B cell (primary cell): Measurements from ENCODE around the gene EVC. TPM values are rescaled to one million over a fixed set of nuclear protein-coding genes. Genes with fewer than 3 reads are reported as not detected.

Source experiments
- ATAC-seq: fragments of 200-7000 bp; cut with Tn5 transposase; one replicate; pipeline ENCODE4 v1.10.0; 2021; ENCODE audit warnings: low read depth, mild to moderate bottlenecking, moderate number of reproducible peaks, moderate library complexity
- CTCF ChIA-PET: fragments of 350-600 bp; sonication (Branson Sonifier 250); formaldehyde crosslinking; loops from one replicate; lab custom pipeline; 2021; ENCODE audit warnings: antibody characterized with exemption, inconsistent platforms; lab: Charles Lee
- POLR2A ChIA-PET: fragments of 350-600 bp; sonication (Branson Sonifier 250); formaldehyde crosslinking; loops from one replicate; lab custom pipeline; 2021; ENCODE audit warnings: antibody characterized with exemption; lab: Charles Lee
- DNase-seq: peaks from one replicate; pipeline ENCODE4 v3.0.0; 2013
- H2AFZ ChIP-seq: 2 replicates; pipeline ENCODE4 v1.6.1; 2012; ENCODE audit warnings: mild to moderate bottlenecking, low read depth, low read length; ENCODE audit not compliant: insufficient read depth, poor library complexity, severe bottlenecking
- H3K27ac ChIP-seq, 2 donors: 1 replicate in 1 of 2; 2 replicates in 1 of 2; pipeline ENCODE4 v1.5.1; 2012 to 2013; ENCODE audit warnings: low read length in 2 of 2, mild to moderate bottlenecking in 2 of 2, moderate library complexity in 1 of 2
- H3K27me3 ChIP-seq, 4 experiments: fragments of 200-600 bp in 1 of 4; sonication (generic) in 1 of 4; replicated peaks in 1 of 4; 1 replicate in 2 of 4; 2 replicates in 2 of 4; pipeline versions ENCODE4 v1.6.1 to v1.7.0; 2013 to 2016; ENCODE audit warnings: low read length in 3 of 4, mild to moderate bottlenecking in 2 of 4, mixed read lengths in 1 of 4, moderate library complexity in 1 of 4; ENCODE audit not compliant: insufficient read depth in 4 of 4, control insufficient read depth in 3 of 4; ENCODE audit errors: control extremely low read depth in 1 of 4
- H3K36me3 ChIP-seq, 2 experiments: replicated peaks in 1 of 2; 1 replicate in 1 of 2; 2 replicates in 1 of 2; pipeline versions ENCODE4 v1.6.1 to v1.7.1; 2013; ENCODE audit warnings: low read length in 1 of 2; ENCODE audit not compliant: insufficient read depth in 2 of 2, control insufficient read depth in 1 of 2; ENCODE audit errors: control extremely low read depth in 1 of 2, extremely low read depth in 1 of 2
- H3K4me1 ChIP-seq, 2 donors: fragments of 200-600 bp in 1 of 2; sonication (generic) in 1 of 2; 1 replicate in 1 of 2; 2 replicates in 1 of 2; pipeline versions ENCODE4 v1.5.1 to v1.6.1; 2013 to 2017; ENCODE audit warnings: low read length in 2 of 2; ENCODE audit not compliant: control insufficient read depth in 2 of 2, insufficient read depth in 2 of 2
- H3K4me2 ChIP-seq: replicated peaks from 2 replicates; pipeline ENCODE3; 2012; ENCODE audit warnings: mild to moderate bottlenecking, low read depth, low read length; ENCODE audit not compliant: poor library complexity, severe bottlenecking
- H3K4me3 ChIP-seq, 5 experiments: fragments of 200-600 bp in 1 of 5; sonication (generic) in 1 of 5; 1 replicate in 3 of 5; 2 replicates in 2 of 5; pipeline versions ENCODE4 v1.5.1 to v1.7.0; 2011 to 2016; ENCODE audit warnings: low read length in 4 of 5, mild to moderate bottlenecking in 4 of 5, low read depth in 2 of 5, control low read depth in 1 of 5, moderate library complexity in 1 of 5; ENCODE audit not compliant: insufficient read depth in 1 of 5; ENCODE audit errors: control extremely low read depth in 1 of 5, extremely low read depth in 1 of 5
- H3K79me2 ChIP-seq: fragments of 200-600 bp; sonication (generic); one replicate; pipeline ENCODE4 v1.6.0; 2016; ENCODE audit warnings: low read length; ENCODE audit not compliant: control insufficient read depth, insufficient read depth
- H3K9ac ChIP-seq: fragments of 200-600 bp; sonication (generic); 2 replicates; pipeline ENCODE4 v1.6.1; 2017; ENCODE audit warnings: mild to moderate bottlenecking, low read length, moderate library complexity
- H3K9me3 ChIP-seq, 3 donors: one replicate each; pipeline versions ENCODE4 v1.6.1 to v1.7.1; 2013; ENCODE audit warnings: low read length in 2 of 3; ENCODE audit not compliant: control insufficient read depth in 2 of 3, insufficient read depth in 1 of 3; ENCODE audit errors: control extremely low read depth in 1 of 3
- H4K20me1 ChIP-seq: 2 replicates; pipeline ENCODE4 v1.6.0; 2012; ENCODE audit warnings: mild to moderate bottlenecking, low read length; ENCODE audit not compliant: insufficient read depth, control insufficient read depth, poor library complexity, severe bottlenecking
- H3K27ac Mint-ChIP-seq: one replicate; pipeline ENCODE4 v1.8.0; 2021; ENCODE audit warnings: mixed read lengths
- H3K27me3 Mint-ChIP-seq: one replicate; pipeline ENCODE4 v1.8.0; 2021; ENCODE audit warnings: mixed read lengths
- H3K4me1 Mint-ChIP-seq: one replicate; pipeline ENCODE4 v1.8.0; 2021; ENCODE audit warnings: mixed read lengths
- H3K4me3 Mint-ChIP-seq: one replicate; pipeline ENCODE4 v1.8.0; 2021; ENCODE audit warnings: mixed read lengths
- H3K9me3 Mint-ChIP-seq: one replicate; pipeline ENCODE4 v1.8.0; 2022; ENCODE audit warnings: mixed read lengths; ENCODE audit not compliant: insufficient read depth
- CTCF ChIP-seq: fragments of 200-600 bp; IDR thresholded peaks from one replicate; pipeline ENCODE4 v1.8.0; 2022; ENCODE audit warnings: antibody characterized with exemption, mild to moderate bottlenecking
- EZH2 ChIP-seq: IDR thresholded peaks from 2 replicates; pipeline ENCODE4 v1.6.1; 2012; ENCODE audit warnings: borderline replicate concordance, low read depth, mild to moderate bottlenecking, moderate library complexity, low read length; ENCODE audit not compliant: insufficient read depth, poor library complexity, severe bottlenecking
- WGBS: methylation state at CpG from one replicate; pipeline ENCODE4 v1.1.5; 2013; ENCODE audit warnings: missing lambda C conversion rate; ENCODE audit not compliant: insufficient coverage; 5-methylcytosine and 5-hydroxymethylcytosine counted together
- intact Hi-C: fragments of 100-400 bp; cut with micrococcal nuclease; formaldehyde crosslinking; loops from one replicate; pipeline ENCODE4 v1.10.0; 2022
- polyA minus RNA-seq: library from RNA; depleted of rRNA, polyadenylated mRNA; stranded (reverse); fragments of >200 nt; gene quantifications from 2 replicates; pipeline ENCODE4 v1.2.3, GENCODE V29; 2012
- polyA plus RNA-seq: library from polyadenylated mRNA; depleted of rRNA; stranded (reverse); fragments of >200 nt; gene quantifications from 2 replicates; pipeline ENCODE4 v1.2.3, GENCODE V29; 2012
- total RNA-seq, 2 donors: library from RNA; stranded (reverse); fragments of 120-200 nt in 1 of 2; gene quantifications; 1 replicate in 1 of 2; 2 replicates in 1 of 2; pipeline versions ENCODE4 v1.2.3 to v1.2.4, GENCODE V29; 2013 to 2022

EVC gene
- total RNA-seq (1.1 and 1.5 TPM in 2 replicates), polyA plus RNA-seq (0.06 TPM in 1 of 2 replicates, not detected in the other), polyA minus RNA-seq (0.09 and 1.1 TPM in 2 replicates)
- 0.33 TPM for total RNA-seq (2013)

- POLR2A ChIA-PET, result no interaction called here
- H3K4me1 Mint-ChIP-seq, result peaks cover 20% of the 10 kb centered on the region
- peaks cover 39% of the 10 kb centered on the region for H3K27me3 Mint-ChIP-seq
- no peak within 1 kb of the TSS for H3K27ac ChIP-seq
- peak within 1 kb of the TSS; percentile 38 for H3K4me2 ChIP-seq
- no peak within 1 kb of the TSS for H3K9ac ChIP-seq
- WGBS, result 4% methylated on average over 47 of the region's 49 CpGs
- H4K20me1 ChIP-seq, result no peaks in the 10 kb centered on the region
- H3K4me1 ChIP-seq, result peaks cover 0 to 17% of the 10 kb centered on the region in 2 donors
- DNase-seq (no peak), ATAC-seq (peak; percentile 48)
- H3K9me3 Mint-ChIP-seq, result peaks cover 1% of the 10 kb centered on the region
- H3K36me3 ChIP-seq, result no peaks in the 10 kb centered on the region
- TF ChIP-seq CTCF (no peak), EZH2 (no peak)
- H3K4me3 Mint-ChIP-seq, result peak within 1 kb of the TSS; percentile 81
- H3K4me3 ChIP-seq, result peak within 1 kb of the TSS in 1 of 5 experiments; percentile 23
- peak within 1 kb of the TSS; percentile 33 for H2AFZ ChIP-seq
- peaks cover 0 to 39% (median 5%) of the 10 kb centered on the region in 4 experiments for H3K27me3 ChIP-seq
- intact Hi-C loops, result no loop called here
- no peak within 1 kb of the TSS for H3K27ac Mint-ChIP-seq
- peaks cover 0 to 37% (median 0%) of the 10 kb centered on the region in 3 donors for H3K9me3 ChIP-seq
- no peaks in the 10 kb centered on the region for H3K79me2 ChIP-seq
- CTCF ChIA-PET, result no interaction called here
Measured at GRCh38 chr4:5710961-5711478, at the start of gene EVC. EVC (plus strand) TSS chr4:5711201; CDS start chr4:5711381, 180 bp downstream.

- intact Hi-C loops, result no loop called here
- no peaks in the 10 kb centered on the region for H3K27me3 Mint-ChIP-seq
- no peaks in the 10 kb centered on the region for H3K36me3 ChIP-seq
- TF ChIP-seq CTCF (no peak), EZH2 (no peak)
- H3K4me3 Mint-ChIP-seq, result no peak overlapping the region
- no peaks in the 10 kb centered on the region for H3K4me1 Mint-ChIP-seq
- no peak overlapping the region for H2AFZ ChIP-seq
- ChIA-PET CTCF (no interaction called here), POLR2A (no interaction called here)
- H3K4me3 ChIP-seq, result no peak overlapping the region
- WGBS, result 100% methylated on average over 1 of the region's 4 CpGs
- no peaks in the 10 kb centered on the region for H3K4me1 ChIP-seq
- no peaks in the 10 kb centered on the region for H3K79me2 ChIP-seq
- H3K4me2 ChIP-seq, result no peak overlapping the region
- H3K27me3 ChIP-seq, result no peaks in the 10 kb centered on the region
- DNase-seq (no peak), ATAC-seq (no peak)
- no peak overlapping the region for H3K27ac ChIP-seq
- peaks cover 0 to 19% (median 6%) of the 10 kb centered on the region in 3 donors for H3K9me3 ChIP-seq
- no peaks in the 10 kb centered on the region for H4K20me1 ChIP-seq
- H3K9ac ChIP-seq, result no peak overlapping the region
- H3K9me3 Mint-ChIP-seq, result peaks cover 7% of the 10 kb centered on the region
- H3K27ac Mint-ChIP-seq, result no peak overlapping the region
Measured at GRCh38 chr4:5661237-5661636, 49.8 kb upstream of the EVC start.
